HepG2 (cell line): ENCODE data around the gene NCOR2. TPM values are rescaled to one million over a fixed set of nuclear protein-coding genes. Genes with fewer than 3 reads are reported as not detected.

Source experiments
- ATM ChIP-seq: fragments of 450-650 bp; IDR thresholded peaks from 2 replicates; pipeline ENCODE4 v1.7.1; 2017; ENCODE audit warnings: mild to moderate bottlenecking, borderline replicate concordance
- FOSL1 ChIP-seq: sonication (generic); formaldehyde crosslinking; IDR thresholded peaks from 2 replicates; pipeline ENCODE4 v1.9.0; 2021; ENCODE audit warnings: missing genetic modification reagents, borderline replicate concordance
- JUN ChIP-seq: sonication (generic); formaldehyde crosslinking; IDR thresholded peaks from 2 replicates; pipeline ENCODE4 v1.4.0; 2020; ENCODE audit warnings: mild to moderate bottlenecking, missing genetic modification reagents
- MEF2D ChIP-seq: sonication (generic); formaldehyde crosslinking; IDR thresholded peaks from 2 replicates; pipeline ENCODE4 v1.5.1; 2020; ENCODE audit warnings: mild to moderate bottlenecking, missing genetic modification reagents
- NCOA5 ChIP-seq: sonication (generic); formaldehyde crosslinking; IDR thresholded peaks from 2 replicates; pipeline ENCODE4 v1.4.0; 2020; ENCODE audit warnings: missing genetic modification reagents
- NFAT5 ChIP-seq: sonication (generic); formaldehyde crosslinking; IDR thresholded peaks from 2 replicates; pipeline ENCODE4 v1.4.0; 2020; ENCODE audit warnings: missing genetic modification reagents
- NFIC ChIP-seq: IDR thresholded peaks from 2 replicates; pipeline ENCODE4 v1.6.1; 2012; ENCODE audit warnings: mild to moderate bottlenecking, low read length, inconsistent platforms
- NR1H2 ChIP-seq: sonication (generic); formaldehyde crosslinking; IDR thresholded peaks from 2 replicates; pipeline ENCODE4 v1.8.1; 2022; ENCODE audit warnings: low read depth, missing genetic modification reagents, borderline replicate concordance
- PITX1 ChIP-seq: sonication (generic); formaldehyde crosslinking; IDR thresholded peaks from 2 replicates; pipeline ENCODE4 v1.5.1; 2020; ENCODE audit warnings: mild to moderate bottlenecking, missing genetic modification reagents
- PPARG ChIP-seq: conservative IDR thresholded peaks from 2 replicates; pipeline ENCODE4 v1.6.1; 2016; ENCODE audit warnings: missing biosample characterization, missing genetic modification reagents
- SATB2 ChIP-seq: sonication (generic); formaldehyde crosslinking; IDR thresholded peaks from 2 replicates; pipeline ENCODE4 v1.5.0; 2020; ENCODE audit warnings: missing genetic modification reagents
- SMAD9 ChIP-seq: sonication (generic); formaldehyde crosslinking; IDR thresholded peaks from 2 replicates; pipeline ENCODE4 v1.5.1; 2020; ENCODE audit warnings: mild to moderate bottlenecking, missing genetic modification reagents
- SOX5 ChIP-seq: IDR thresholded peaks from 2 replicates; pipeline ENCODE4 v1.6.1; 2016; ENCODE audit warnings: borderline replicate concordance
- SRF ChIP-seq: IDR thresholded peaks from 2 replicates; pipeline ENCODE4 v1.6.1; 2011; ENCODE audit warnings: mild to moderate bottlenecking, low read depth, low read length, moderate library complexity
- U2AF1 ChIP-seq: fragments of 200-400 bp; formaldehyde crosslinking; optimal IDR thresholded peaks from 2 replicates; pipeline ENCODE3; 2017; ENCODE audit warnings: mild to moderate bottlenecking, low read depth, low read length
- ZBTB43 ChIP-seq: sonication (generic); formaldehyde crosslinking; conservative IDR thresholded peaks from 2 replicates; pipeline ENCODE4 v1.4.0; 2020; ENCODE audit warnings: missing genetic modification reagents
- ZFP82 ChIP-seq: sonication (generic); formaldehyde crosslinking; IDR thresholded peaks from 2 replicates; pipeline ENCODE4 v1.5.1; 2020; ENCODE audit warnings: mild to moderate bottlenecking, missing genetic modification reagents, borderline replicate concordance
- ZIK1 ChIP-seq: sonication (generic); formaldehyde crosslinking; IDR thresholded peaks from 2 replicates; pipeline ENCODE4 v1.5.0; 2020; ENCODE audit warnings: mild to moderate bottlenecking, low read depth, missing genetic modification reagents, borderline replicate concordance
- ZNF136 ChIP-seq: sonication (generic); formaldehyde crosslinking; IDR thresholded peaks from 2 replicates; pipeline ENCODE4 v1.8.1; 2022; ENCODE audit warnings: low read depth, mild to moderate bottlenecking, moderate library complexity, missing genetic modification reagents
- ZNF598 ChIP-seq: sonication (generic); formaldehyde crosslinking; IDR thresholded peaks from 2 replicates; pipeline ENCODE4 v1.5.1; 2020; ENCODE audit warnings: mild to moderate bottlenecking, missing genetic modification reagents, borderline replicate concordance
- ZNF614 ChIP-seq: IDR thresholded peaks from 2 replicates; pipeline ENCODE4 v1.6.1; 2018; ENCODE audit warnings: missing biosample characterization, missing genetic modification reagents, inconsistent platforms, borderline replicate concordance
- ZNF792 ChIP-seq: IDR thresholded peaks from 2 replicates; pipeline ENCODE4 v1.6.1; 2016
- ZSCAN12 ChIP-seq: sonication (generic); formaldehyde crosslinking; IDR thresholded peaks from 2 replicates; pipeline ENCODE4 v1.9.0; 2021; ENCODE audit warnings: mild to moderate bottlenecking, missing genetic modification reagents
- polyA plus RNA-seq, 8 experiments: library from polyadenylated mRNA; depleted of rRNA in 3 of 8; stranded (reverse) in 7 of 8; unstranded in 1 of 8; fragments of >200 nt; fragmentation: Illumina TruSeq in 4 of 8; extraction: Trizol in 4 of 8; gene quantifications; 2 replicates each; pipeline versions ENCODE4 v1.2.1 to v1.2.3, GENCODE V29; 2011 to 2016; ENCODE audit warnings: low read depth in 4 of 8, missing spikeins in 1 of 8, mixed read lengths in 1 of 8; ENCODE audit not compliant: insufficient read depth in 1 of 8
- total RNA-seq, 5 experiments: library from RNA; depleted of rRNA; stranded (reverse); fragments of >200 nt; fragmentation: Illumina TruSeq; extraction: Trizol; gene quantifications; 2 replicates each; pipeline ENCODE4 v1.2.3, GENCODE V29; 2016; ENCODE audit warnings: low read depth in 1 of 5
- TF ChIP-seq, protein P1 (sequence below): sonication (generic); formaldehyde crosslinking; IDR thresholded peaks from 2 replicates; pipeline ENCODE4 v1.5.0; 2020; ENCODE audit warnings: mild to moderate bottlenecking, low read depth, missing genetic modification reagents, borderline replicate concordance

Gene NCOR2
- total and polyA plus RNA-seq, 2 of the 13 experiments (the other 11 are each of a cell fraction or from before 2014, with no cell fraction given) = 4.5 to 5.7 TPM

- peak; percentile 50; the same call in 1 of the 2 replicates for TF ChIP-seq MEF2D (CRISPR knock-in tag)
- no peak for TF ChIP-seq NR1H2 (CRISPR knock-in tag)
- TF ChIP-seq SOX5 (CRISPR knock-in tag) = peak; percentile 39; the same call in 1 of the 2 replicates
- TF ChIP-seq PITX1 = peak; percentile 64; the same call in 1 of the 2 replicates
- peak; percentile 47; the same call in 1 of the 2 replicates for TF ChIP-seq ZNF792
- TF ChIP-seq ZNF614 (CRISPR knock-in tag) = peak; percentile 56; the same call in 1 of the 2 replicates
- no peak for TF ChIP-seq NCOA5 (CRISPR knock-in tag)
- TF ChIP-seq SRF = no peak
- TF ChIP-seq ZFP82 = no peak
- no peak for TF ChIP-seq SMAD9 (CRISPR knock-in tag)
- TF ChIP-seq ZBTB43 (CRISPR knock-in tag) = peak; percentile 81
- no peak for TF ChIP-seq NFIC
- TF ChIP-seq ZIK1 (CRISPR knock-in tag) = no peak; the same call in 1 of the 2 replicates
- no peak; the same call in 1 of the 2 replicates for TF ChIP-seq PPARG (CRISPR knock-in tag)
- TF ChIP-seq NFAT5 (CRISPR knock-in tag) = 0 out of 2 replicates have a peak, but pooled peaks have one; percentile 51
- TF ChIP-seq ATM = no peak
- TF ChIP-seq JUN (CRISPR knock-in tag) = no peak
- peak; percentile 90; the same call in 1 of the 2 replicates for TF ChIP-seq ZSCAN12 (CRISPR knock-in tag)
- TF ChIP-seq ZNF136 (CRISPR knock-in tag) = no peak
- peak; percentile 21; the same call in 1 of the 2 replicates for TF ChIP-seq ZNF598 (CRISPR knock-in tag)
- TF ChIP-seq FOSL1 = no peak
- TF ChIP-seq SATB2 (CRISPR knock-in tag) = 0 out of 2 replicates have a peak, but pooled peaks have one; percentile 29
- TF ChIP-seq, protein P1, sequence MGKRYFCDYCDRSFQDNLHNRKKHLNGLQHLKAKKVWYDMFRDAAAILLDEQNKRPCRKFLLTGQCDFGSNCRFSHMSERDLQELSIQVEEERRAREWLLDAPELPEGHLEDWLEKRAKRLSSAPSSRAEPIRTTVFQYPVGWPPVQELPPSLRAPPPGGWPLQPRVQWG (CRISPR knock-in tag) = no peak
- TF ChIP-seq U2AF1 = no peak
These were observed 49.1 kb downstream of the NCOR2 start (continued) for GRCh38 chr12:124518051-124518932.
